Measurements from ENCODE around the gene RAPGEF1. TPM values are rescaled to one million over a fixed set of nuclear protein-coding genes. Genes with fewer than 3 reads are reported as not detected.

Gene RAPGEF1
- total RNA-seq, 1 experiment from 2014 or later, result 47.1 TPM

- peaks cover 9% of the 10 kb centered on the region for H3K36me3 ChIP-seq (replicated peaks; ENCODE audit: control insufficient read depth, insufficient read depth, low read length)
- H3K27me3 ChIP-seq (ENCODE audit: control insufficient read depth, insufficient read depth, low read length), result no peaks in the 10 kb centered on the region
- no peak overlapping the region for H3K4me3 ChIP-seq (ENCODE audit: insufficient read depth, low read depth, low read length)
- no peak for DNase-seq
These were observed 125.4 kb downstream of the RAPGEF1 start for GRCh38 chr9:131614340-131614915.

- no peaks in the 10 kb centered on the region for H3K27me3 ChIP-seq (ENCODE audit: control insufficient read depth, insufficient read depth, low read length)
- H3K4me3 ChIP-seq (ENCODE audit: insufficient read depth, low read depth, low read length), result no peak overlapping the region
- H3K36me3 ChIP-seq (replicated peaks; ENCODE audit: control insufficient read depth, insufficient read depth, low read length), result peaks cover 5% of the 10 kb centered on the region
- no peak for DNase-seq
These were observed 126.0 kb downstream of the RAPGEF1 start for GRCh38 chr9:131613921-131614320.

DNA sequence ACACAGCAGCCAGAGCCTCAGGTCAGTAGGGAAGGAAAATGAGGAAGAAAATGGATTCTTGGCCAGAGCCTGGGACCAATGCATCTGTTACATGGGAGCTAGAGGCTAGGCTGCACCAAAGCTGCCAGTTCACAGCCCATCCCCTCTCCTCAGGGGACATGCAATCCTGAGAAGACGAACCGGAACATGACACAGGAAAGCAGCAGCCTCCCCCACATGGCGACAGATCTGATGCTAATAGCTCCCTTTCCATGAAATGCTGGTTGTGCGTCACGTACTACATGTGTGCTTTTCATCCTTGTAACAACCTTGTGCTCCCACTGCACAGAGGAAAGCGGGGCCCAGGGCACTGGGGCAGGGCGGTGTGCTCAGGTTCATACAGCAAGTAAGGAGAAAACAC, 127.0 kb downstream of the RAPGEF1 start:
- H3K27me3 ChIP-seq (ENCODE audit: control insufficient read depth, insufficient read depth, low read length), result no peaks in the 10 kb centered on the region
- no peak overlapping the region for H3K4me3 ChIP-seq (ENCODE audit: insufficient read depth, low read depth, low read length)
- peaks cover 5% of the 10 kb centered on the region for H3K36me3 ChIP-seq (replicated peaks; ENCODE audit: control insufficient read depth, insufficient read depth, low read length)
- DNase-seq, result no peak

DNA sequence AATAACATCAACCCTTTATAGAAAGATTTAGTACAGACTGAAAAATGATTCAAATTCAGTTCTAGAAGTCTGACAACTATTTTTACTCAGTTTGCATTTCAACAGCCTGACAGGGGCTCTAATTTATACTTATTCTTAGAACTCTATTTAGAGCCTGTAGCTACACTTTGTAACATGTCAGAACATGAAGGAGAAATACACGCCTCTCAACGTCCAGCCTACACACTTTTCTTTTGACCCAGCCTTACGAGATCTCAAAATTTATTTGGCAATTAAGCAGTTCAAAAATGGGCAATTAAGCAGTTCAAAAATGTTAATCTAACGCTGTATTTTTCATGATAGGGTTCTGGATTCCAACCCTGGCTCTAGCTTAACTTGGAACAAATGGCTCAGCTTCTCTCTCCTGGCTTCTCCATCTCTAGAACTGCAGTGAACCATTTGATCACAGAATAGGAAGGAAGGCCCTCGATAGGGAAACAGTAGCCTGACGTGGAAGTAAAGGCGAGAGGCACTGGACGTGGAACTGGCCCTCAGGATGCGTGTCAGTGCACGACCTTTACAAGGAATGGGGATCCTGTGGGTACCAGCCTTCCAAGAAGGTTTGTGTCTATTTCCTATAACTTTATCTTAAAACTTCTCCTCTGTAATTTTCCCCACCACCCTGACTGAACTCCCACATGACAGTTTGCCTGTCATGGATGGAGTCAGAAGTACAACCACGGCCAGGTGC, 128.1 kb downstream of the RAPGEF1 start:
- Histone ChIP-seq H3K36me3 (replicated peaks; ENCODE audit: control insufficient read depth, insufficient read depth, low read length) (peaks cover 5% of the 10 kb centered on the region), H3K4me3 (ENCODE audit: insufficient read depth, low read depth, low read length) (no peak overlapping the region), H3K27me3 (ENCODE audit: control insufficient read depth, insufficient read depth, low read length) (no peaks in the 10 kb centered on the region)
- no peak for DNase-seq

DNA sequence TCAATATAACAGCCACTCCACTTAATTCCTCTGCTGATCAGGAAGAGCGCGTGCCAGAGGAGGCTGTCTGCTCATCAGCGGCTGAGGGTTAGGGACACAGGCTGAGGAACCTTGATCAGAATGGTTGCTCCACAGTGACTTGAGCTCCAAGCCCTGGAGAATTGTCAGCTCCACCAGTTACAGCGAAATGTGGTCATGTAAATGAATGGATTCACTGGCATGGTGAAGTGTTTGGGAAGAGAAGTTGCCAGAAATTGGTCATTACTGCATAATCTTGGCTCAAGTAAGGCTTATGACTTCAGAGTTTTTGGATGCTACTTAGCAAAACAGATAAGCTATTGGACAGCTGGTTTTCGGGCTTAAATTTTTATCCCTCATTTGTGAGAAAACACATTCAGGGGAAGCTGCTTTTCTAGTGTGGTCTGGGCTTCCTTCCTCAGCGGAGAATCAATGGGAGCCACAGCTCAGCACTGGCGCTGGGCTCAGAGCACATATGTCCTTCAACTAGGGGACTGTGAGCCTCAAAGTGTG, 129.6 kb downstream of the RAPGEF1 start:
- Histone ChIP-seq H3K27me3 (ENCODE audit: control insufficient read depth, insufficient read depth, low read length) (no peaks in the 10 kb centered on the region), H3K36me3 (replicated peaks; ENCODE audit: control insufficient read depth, insufficient read depth, low read length) (peaks cover 7% of the 10 kb centered on the region), H3K4me3 (ENCODE audit: insufficient read depth, low read depth, low read length) (no peak overlapping the region)
- no peak for DNase-seq

GRCh38 chr9:131609099-131609830, 130.6 kb downstream of the RAPGEF1 start:
- Histone ChIP-seq H3K27me3 (ENCODE audit: control insufficient read depth, insufficient read depth, low read length) (no peaks in the 10 kb centered on the region), H3K36me3 (replicated peaks; ENCODE audit: control insufficient read depth, insufficient read depth, low read length) (peaks cover 7% of the 10 kb centered on the region), H3K4me3 (ENCODE audit: insufficient read depth, low read depth, low read length) (no peak overlapping the region)
- no peak for DNase-seq

GRCh38 chr9:131608493-131609037, 131.3 kb downstream of the RAPGEF1 start:
- H3K27me3 ChIP-seq (ENCODE audit: control insufficient read depth, insufficient read depth, low read length), result no peaks in the 10 kb centered on the region
- DNase-seq, result peak; percentile 90
- peaks cover 6% of the 10 kb centered on the region for H3K36me3 ChIP-seq (replicated peaks; ENCODE audit: control insufficient read depth, insufficient read depth, low read length)
- no peak overlapping the region for H3K4me3 ChIP-seq (ENCODE audit: insufficient read depth, low read depth, low read length)

- Histone ChIP-seq H3K27me3 (ENCODE audit: control insufficient read depth, insufficient read depth, low read length) (no peaks in the 10 kb centered on the region), H3K4me3 (ENCODE audit: insufficient read depth, low read depth, low read length) (no peak overlapping the region), H3K36me3 (replicated peaks; ENCODE audit: control insufficient read depth, insufficient read depth, low read length) (peaks cover 2% of the 10 kb centered on the region)
- no peak for DNase-seq
These were observed 132.3 kb downstream of the RAPGEF1 start for GRCh38 chr9:131607591-131607990.

- Histone ChIP-seq H3K4me3 (ENCODE audit: insufficient read depth, low read depth, low read length) (no peak overlapping the region), H3K27me3 (ENCODE audit: control insufficient read depth, insufficient read depth, low read length) (no peaks in the 10 kb centered on the region), H3K36me3 (replicated peaks; ENCODE audit: control insufficient read depth, insufficient read depth, low read length) (peaks cover 2% of the 10 kb centered on the region)
- DNase-seq, result no peak
These were observed 132.8 kb downstream of the RAPGEF1 start for GRCh38 chr9:131606896-131607567.

DNA sequence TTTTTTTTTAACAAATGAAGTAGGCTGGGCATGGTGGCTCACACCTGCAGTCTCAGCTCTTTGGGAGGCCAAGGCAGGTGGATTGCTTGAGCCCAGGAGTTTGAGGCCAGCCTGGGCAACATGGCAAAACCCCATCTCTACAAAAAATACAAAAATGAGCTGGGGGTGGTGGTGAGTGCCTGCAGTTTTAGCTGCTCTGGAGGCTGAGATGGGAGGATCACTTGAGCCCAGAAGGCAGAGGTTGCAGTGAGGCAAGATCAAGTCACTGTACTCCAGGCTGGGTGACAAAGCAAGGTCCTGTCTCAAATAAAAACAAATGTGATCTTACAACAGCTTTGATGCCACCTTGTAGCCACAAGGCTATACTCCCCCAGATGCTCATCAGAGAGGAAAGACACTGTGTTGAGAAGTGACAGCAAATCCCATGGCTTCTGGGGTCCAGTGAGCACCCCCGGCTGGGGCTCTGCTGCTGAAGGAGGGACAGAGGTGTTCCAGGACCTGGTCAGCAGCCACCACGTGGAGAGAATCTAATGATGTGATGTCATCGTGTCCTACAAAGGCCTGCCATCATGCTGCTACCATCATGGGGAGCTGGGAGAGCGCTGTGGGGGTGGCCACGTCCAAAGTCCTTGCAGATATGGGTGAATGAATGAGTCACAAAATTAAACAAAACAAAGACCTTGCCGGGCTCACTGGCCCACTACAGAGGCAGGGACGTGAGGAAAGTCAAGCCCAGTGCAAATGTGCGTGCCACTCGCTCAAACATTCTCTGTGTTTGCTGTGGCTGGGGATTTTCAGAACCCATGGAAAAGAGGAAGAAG, 133.9 kb downstream of the RAPGEF1 start:
- peaks cover 7% of the 10 kb centered on the region for H3K36me3 ChIP-seq (replicated peaks; ENCODE audit: control insufficient read depth, insufficient read depth, low read length)
- no peak for DNase-seq
- H3K27me3 ChIP-seq (ENCODE audit: control insufficient read depth, insufficient read depth, low read length), result no peaks in the 10 kb centered on the region
- no peak overlapping the region for H3K4me3 ChIP-seq (ENCODE audit: insufficient read depth, low read depth, low read length)

GRCh38 chr9:131603711-131604439, 136.0 kb downstream of the RAPGEF1 start:
- no peak overlapping the region for H3K4me3 ChIP-seq (ENCODE audit: insufficient read depth, low read depth, low read length)
- H3K27me3 ChIP-seq (ENCODE audit: control insufficient read depth, insufficient read depth, low read length), result no peaks in the 10 kb centered on the region

DNA sequence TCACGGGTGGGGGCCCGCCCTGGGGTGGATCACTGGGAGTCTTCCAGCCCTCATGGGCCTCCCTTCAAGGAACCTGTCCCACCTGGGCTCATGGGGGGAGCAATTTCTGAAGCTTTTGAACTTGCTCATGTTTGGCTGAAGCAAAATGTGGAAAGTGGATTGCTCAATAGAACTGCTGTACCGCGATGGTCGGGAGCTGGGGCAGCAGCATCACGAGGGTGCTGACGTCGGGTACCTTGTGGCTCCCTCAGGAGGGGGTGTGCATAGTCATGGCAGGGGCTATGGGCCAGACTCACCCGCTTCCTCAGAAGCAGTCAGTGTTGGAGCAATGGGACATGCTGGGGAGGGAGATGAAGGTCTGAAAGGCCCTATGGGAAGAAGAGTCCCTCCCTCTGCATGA, 136.7 kb downstream of the RAPGEF1 start:
- Histone ChIP-seq H3K36me3 (replicated peaks; ENCODE audit: control insufficient read depth, insufficient read depth, low read length) (peaks cover 11% of the 10 kb centered on the region), H3K27me3 (ENCODE audit: control insufficient read depth, insufficient read depth, low read length) (no peaks in the 10 kb centered on the region), H3K4me3 (ENCODE audit: insufficient read depth, low read depth, low read length) (no peak overlapping the region)
- no peak for DNase-seq

More at GRCh38 chr9:131603711-131604439, 136.0 kb downstream of the RAPGEF1 start:
- peak; percentile 71 for DNase-seq
- peaks cover 8% of the 10 kb centered on the region for H3K36me3 ChIP-seq (replicated peaks; ENCODE audit: control insufficient read depth, insufficient read depth, low read length)

GRCh38 chr9:131601683-131602181, 138.1 kb downstream of the RAPGEF1 start:
- H3K4me3 ChIP-seq (ENCODE audit: insufficient read depth, low read depth, low read length), result no peak overlapping the region
- H3K27me3 ChIP-seq (ENCODE audit: control insufficient read depth, insufficient read depth, low read length), result no peaks in the 10 kb centered on the region
- DNase-seq, result no peak
- H3K36me3 ChIP-seq (replicated peaks; ENCODE audit: control insufficient read depth, insufficient read depth, low read length), result peaks cover 16% of the 10 kb centered on the region

Measured in H7 (cell line).